SK-N-MC (cell line): Measurements from ENCODE around the gene TPRN.

Experiments
- DNase-seq: peaks from one replicate; pipeline ENCODE4 v3.0.0-alpha.2; 2011; ENCODE audit warnings: low read depth, low spot score
- H3K27ac ChIP-seq: fragments of 200-600 bp; sonication (generic); 2 replicates; pipeline ENCODE4 v1.5.1; 2016; ENCODE audit warnings: mixed run types
- H3K36me3 ChIP-seq: fragments of 200-600 bp; sonication (generic); 2 replicates; pipeline ENCODE4 v1.6.1; 2017; ENCODE audit warnings: antibody characterized with exemption, low read length, mixed read lengths; ENCODE audit not compliant: insufficient read depth
- H3K4me3 ChIP-seq: fragments of 200-600 bp; sonication (generic); 2 replicates; pipeline ENCODE4 v1.5.1; 2016
- H3K9ac ChIP-seq: fragments of 200-600 bp; sonication (generic); 2 replicates; pipeline ENCODE4 v1.8.0; 2017; ENCODE audit warnings: mixed run types, mixed read lengths; ENCODE audit not compliant: insufficient read length
- H3K9me3 ChIP-seq: fragments of 200-600 bp; sonication (generic); 2 replicates; pipeline ENCODE4 v1.6.1; 2017; ENCODE audit warnings: low read depth, mild to moderate bottlenecking, antibody characterized with exemption, low read length, moderate library complexity, mixed read lengths
- EZH2 ChIP-seq: fragments of 200-600 bp; sonication (generic); IDR thresholded peaks from one replicate; pipeline ENCODE4 v1.6.1; 2017; ENCODE audit warnings: antibody characterized with exemption
- FOXP2 ChIP-seq: optimal IDR thresholded peaks from 2 replicates; pipeline ENCODE3; 2011; ENCODE audit warnings: mild to moderate bottlenecking, moderate library complexity; ENCODE audit not compliant: insufficient read depth; ENCODE audit errors: extremely low read length, control extremely low read depth
- POLR2AphosphoS5 ChIP-seq: IDR thresholded peaks from 2 replicates; pipeline ENCODE4 v1.6.1; 2012; ENCODE audit warnings: mild to moderate bottlenecking, low read depth, low read length, borderline replicate concordance

The TPRN gene

GRCh38 chr9:137215196-137215986, 14.8 kb upstream of the TPRN start:
- TF ChIP-seq POLR2AphosphoS5 (no peak), EZH2 (no peak), FOXP2 (no peak)
- Histone ChIP-seq H3K9me3 (no peaks in the 10 kb centered on the region), H3K9ac (no peak overlapping the region), H3K27ac (no peak overlapping the region), H3K36me3 (no peaks in the 10 kb centered on the region), H3K4me3 (no peak overlapping the region)
- no peak for DNase-seq

GRCh38 chr9:137214620-137215019, 14.1 kb upstream of the TPRN start:
- Histone ChIP-seq H3K36me3 (no peaks in the 10 kb centered on the region), H3K9me3 (no peaks in the 10 kb centered on the region)
- TF ChIP-seq EZH2, result no peak
- TF ChIP-seq POLR2AphosphoS5, result no peak
- TF ChIP-seq FOXP2, result no peak

GRCh38 chr9:137213160-137214060, 12.9 kb upstream of the TPRN start:
- TF ChIP-seq POLR2AphosphoS5 (no peak), EZH2 (no peak), FOXP2 (no peak)
- DNase-seq, result no peak
- Histone ChIP-seq H3K9me3 (no peaks in the 10 kb centered on the region), H3K27ac (no peak overlapping the region), H3K4me3 (no peak overlapping the region), H3K36me3 (no peaks in the 10 kb centered on the region), H3K9ac (no peak overlapping the region)

More at GRCh38 chr9:137214620-137215019, 14.1 kb upstream of the TPRN start:
- Histone ChIP-seq H3K27ac (no peak overlapping the region), H3K9ac (no peak overlapping the region), H3K4me3 (no peak overlapping the region)
- no peak for DNase-seq

GRCh38 chr9:137212520-137212919, 12.0 kb upstream of the TPRN start:
- no peak overlapping the region for H3K27ac ChIP-seq
- H3K36me3 ChIP-seq, result no peaks in the 10 kb centered on the region
- no peak for TF ChIP-seq EZH2
- TF ChIP-seq POLR2AphosphoS5, result 0 out of 2 replicates have a peak, but pooled peaks have one; percentile 5
- H3K9ac ChIP-seq, result no peak overlapping the region
- no peak overlapping the region for H3K4me3 ChIP-seq
- H3K9me3 ChIP-seq, result no peaks in the 10 kb centered on the region
- DNase-seq, result no peak

GRCh38 chr9:137211532-137211931, 11.0 kb upstream of the TPRN start:
- Histone ChIP-seq H3K4me3 (no peak overlapping the region), H3K36me3 (no peaks in the 10 kb centered on the region), H3K27ac (no peak overlapping the region), H3K9me3 (no peaks in the 10 kb centered on the region), H3K9ac (no peak overlapping the region)
- no peak for TF ChIP-seq EZH2
- TF ChIP-seq FOXP2, result no peak
- 0 out of 2 replicates have a peak, but pooled peaks have one; percentile 9 for TF ChIP-seq POLR2AphosphoS5
- no peak for DNase-seq

- H3K9me3 ChIP-seq, result no peaks in the 10 kb centered on the region
- TF ChIP-seq FOXP2, result no peak
- no peak for TF ChIP-seq POLR2AphosphoS5
- no peak for TF ChIP-seq EZH2
- H3K27ac ChIP-seq, result no peak overlapping the region
- peak overlapping the region; percentile 90 for H3K9ac ChIP-seq
- peak overlapping the region; percentile 92 for H3K4me3 ChIP-seq
- DNase-seq, result no peak
- no peaks in the 10 kb centered on the region for H3K36me3 ChIP-seq
Measured at GRCh38 chr9:137206602-137207001, 6.1 kb upstream of the TPRN start.

GRCh38 chr9:137205126-137206069, 4.9 kb upstream of the TPRN start, which contains the start of the genes NDOR1 and TMEM203:
TSS of gene NDOR1 (plus strand) at chr9:137205700. CDS start at chr9:137205778, 78 bp downstream.
TSS of gene TMEM203 (minus strand) at chr9:137205648. CDS start at chr9:137205414, 234 bp downstream.
- Histone ChIP-seq H3K9ac (peak within 1 kb of the TSS; percentile 90), H3K27ac (peak within 1 kb of the TSS; percentile 70; the same call in 1 of the 2 replicates), H3K9me3 (no peaks in the 10 kb centered on the region), H3K36me3 (no peaks in the 10 kb centered on the region), H3K4me3 (peak within 1 kb of the TSS; percentile 92)
- DNase-seq, result no peak
- TF ChIP-seq POLR2AphosphoS5 (peak; percentile 91), EZH2 (no peak), FOXP2 (no peak)

GRCh38 chr9:137204731-137205125, 4.2 kb upstream of the TPRN start:
- no peaks in the 10 kb centered on the region for H3K36me3 ChIP-seq
- no peak for DNase-seq
- TF ChIP-seq EZH2, result no peak
- TF ChIP-seq POLR2AphosphoS5, result no peak
- no peak for TF ChIP-seq FOXP2
- peak overlapping the region; percentile 90 for H3K9ac ChIP-seq
- H3K9me3 ChIP-seq, result no peaks in the 10 kb centered on the region
- no peak overlapping the region for H3K27ac ChIP-seq
- peak overlapping the region; percentile 92 for H3K4me3 ChIP-seq
